ENCODE data around the gene NPPC. TPM values are rescaled to one million over a fixed set of nuclear protein-coding genes. Genes with fewer than 3 reads are reported as not detected.
"Not testable (repeated sequence)": the region's sequence is repeated elsewhere in the genome, so short reads cannot be mapped to it uniquely, and the experiment has no call there.

NPPC gene
- total RNA-seq, 1 donor from 2014 or later = not detected

GRCh38 chr2:231886071-231886681 is 40.0 kb downstream of the NPPC start:
- DNase-seq (ENCODE audit: low spot score) = no peak

GRCh38 chr2:231884438-231885140 is 41.6 kb downstream of the NPPC start:
- DNase-seq (ENCODE audit: low spot score) = no peak

DNA sequence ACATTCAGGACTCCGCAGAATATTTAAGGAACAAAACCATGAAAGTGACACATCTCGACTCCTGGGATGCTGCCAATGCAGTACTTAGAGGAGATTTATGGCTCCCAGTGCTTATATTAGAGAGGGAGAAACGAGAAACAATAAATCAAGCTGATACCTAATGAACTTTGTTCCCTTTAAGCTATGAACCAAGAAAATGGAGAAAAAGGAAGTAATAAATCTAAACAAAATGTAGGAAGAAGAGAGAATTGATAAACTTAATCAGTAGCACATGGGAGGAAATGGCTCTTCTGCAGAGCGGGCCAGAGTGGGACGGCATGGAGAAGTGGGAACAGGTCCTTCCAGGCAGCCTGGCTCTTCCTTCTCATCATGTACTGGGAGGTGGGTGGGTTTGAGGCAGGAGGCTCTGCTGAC is 42.7 kb downstream of the NPPC start:
- DNase-seq (ENCODE audit: low spot score) = no peak

GRCh38 chr2:231882646-231883045 is 43.5 kb downstream of the NPPC start:
- DNase-seq (ENCODE audit: low spot score) = no peak

DNA sequence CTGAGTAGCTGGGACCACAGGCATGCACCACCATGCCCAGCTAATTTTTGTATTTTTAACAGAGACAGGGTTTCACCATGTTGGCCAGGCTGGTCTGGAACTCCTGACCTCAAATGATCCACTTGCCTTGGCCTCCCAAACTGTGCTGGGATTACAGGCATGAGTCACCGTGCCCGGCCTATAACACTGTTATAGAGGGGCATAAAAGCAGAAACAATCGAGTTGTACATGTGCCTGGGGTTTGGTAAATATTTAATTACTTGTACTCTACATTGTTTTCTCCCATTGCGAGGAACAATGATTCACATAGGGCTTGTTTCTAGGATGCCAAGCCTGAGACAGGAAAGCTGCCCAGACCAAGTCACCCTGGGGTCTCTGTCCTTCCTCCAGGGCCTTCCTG is 45.8 kb downstream of the NPPC start:
- DNase-seq (ENCODE audit: low spot score) = not testable (repeated sequence)

- DNase-seq (ENCODE audit: low spot score) = no peak
Measured at GRCh38 chr2:231879216-231879615, 47.0 kb downstream of the NPPC start.

GRCh38 chr2:231877533-231878456 is 48.4 kb downstream of the NPPC start:
- DNase-seq (ENCODE audit: low spot score) = no peak

DNA sequence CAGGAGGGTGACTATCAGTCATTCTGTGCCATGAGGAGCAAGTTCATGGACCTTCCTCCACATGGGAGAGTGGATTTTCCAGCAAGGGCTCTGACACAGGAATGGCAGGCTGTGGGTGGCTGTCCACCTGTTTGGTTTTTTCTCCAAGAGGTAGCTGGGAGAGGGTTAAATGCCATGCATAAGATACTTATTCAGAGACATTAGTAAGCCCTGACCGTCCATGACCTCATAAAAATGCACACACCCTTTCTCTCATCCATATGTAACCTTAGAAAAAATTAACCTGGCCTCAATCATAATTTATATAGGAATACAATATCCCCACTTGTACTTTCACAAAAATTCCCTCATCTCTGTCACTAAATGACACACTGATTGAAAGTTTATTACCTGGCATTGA is 51.3 kb downstream of the NPPC start:
- DNase-seq (ENCODE audit: low spot score) = no peak

Other genes with a start within 250 kb of the NPPC start
- gene PTMA, start 217.9 kb downstream of the NPPC start, total RNA-seq (ENCODE audit: insufficient read depth, low replicate concordance) = 622 TPM
- gene PDE6D, start 145.1 kb downstream of the NPPC start, total RNA-seq (ENCODE audit: insufficient read depth, low replicate concordance) = 13.5 TPM
- 18.3 TPM for gene COPS7B, start 140.0 kb downstream of the NPPC start, total RNA-seq (ENCODE audit: insufficient read depth, low replicate concordance)
- gene DIS3L2, start 35.3 kb upstream of the NPPC start, total RNA-seq (ENCODE audit: insufficient read depth, low replicate concordance) = 46.0 TPM

All from umbilical cord (tissue), 2 donors.